Activated T-cell treated with anti-CD3 and anti-CD28 coated beads, Interleukin-2, amount 50 U/mL, for 1 hour (primary cell): ENCODE results near the gene TMIGD3.
A peak's percentile ranks its signal among the peaks of the same experiment; 100 is the strongest.
"Not testable (repeated sequence)": the region's sequence is repeated elsewhere in the genome, so short reads cannot be mapped to it uniquely, and the experiment has no call there.

Source experiments
- DNase-seq: peaks from one replicate; pipeline ENCODE4 v3.0.0-alpha.2; 2020

TMIGD3 gene

GRCh38 chr1:111503585-111504060, at the start of gene TMIGD3, which contains the start of gene ADORA3:
Gene TMIGD3 (minus strand): TSS chr1:111503633. CDS start chr1:111503354, 279 bp downstream.
Gene ADORA3 (minus strand): TSS chr1:111503633. CDS start chr1:111503354, 279 bp downstream.
- no peak for DNase-seq

- DNase-seq = no peak
These were observed 49.8 kb upstream of the TMIGD3 start for GRCh38 chr1:111553196-111553595.

DNA sequence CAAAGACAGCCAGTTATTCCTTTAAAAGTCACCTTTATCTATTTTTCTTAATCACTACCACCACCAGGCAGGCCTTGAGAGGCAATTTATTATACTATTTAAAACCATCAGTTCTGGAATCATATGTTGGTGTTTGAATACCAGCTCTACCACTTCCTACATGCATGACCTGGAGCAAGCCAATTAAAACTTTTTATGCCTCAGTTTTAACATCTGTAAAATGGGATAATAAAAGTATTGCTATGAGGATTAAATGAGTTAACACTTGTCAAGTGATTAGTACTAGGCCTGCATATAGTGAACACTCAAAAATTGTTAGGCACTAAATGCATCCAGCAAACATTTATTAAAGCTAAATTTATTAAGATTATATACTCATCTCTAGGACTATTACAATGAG, 49.2 kb upstream of the TMIGD3 start:
- DNase-seq = no peak

GRCh38 chr1:111551623-111552411, 48.4 kb upstream of the TMIGD3 start:
- DNase-seq = no peak

DNA sequence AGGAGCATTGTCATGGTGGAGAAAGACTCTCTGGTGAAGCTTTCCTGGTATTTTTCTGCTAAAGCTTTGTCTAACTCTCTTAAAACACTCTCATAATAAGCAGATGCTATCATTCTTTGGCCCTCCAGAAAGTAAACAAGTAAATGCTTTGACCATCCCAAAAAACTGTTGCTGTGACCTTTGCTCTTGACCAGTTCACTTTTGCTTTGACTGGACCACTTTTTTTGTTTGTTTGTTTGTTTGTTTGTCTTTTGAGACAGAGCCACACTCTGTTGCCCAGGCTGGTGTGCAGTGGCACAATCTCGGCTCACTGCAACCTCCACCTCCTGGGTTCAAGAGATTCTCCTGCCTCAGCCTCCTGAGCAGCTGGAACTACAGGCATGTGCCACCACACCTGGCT, 44.4 kb upstream of the TMIGD3 start:
- DNase-seq = not testable (repeated sequence)

DNA sequence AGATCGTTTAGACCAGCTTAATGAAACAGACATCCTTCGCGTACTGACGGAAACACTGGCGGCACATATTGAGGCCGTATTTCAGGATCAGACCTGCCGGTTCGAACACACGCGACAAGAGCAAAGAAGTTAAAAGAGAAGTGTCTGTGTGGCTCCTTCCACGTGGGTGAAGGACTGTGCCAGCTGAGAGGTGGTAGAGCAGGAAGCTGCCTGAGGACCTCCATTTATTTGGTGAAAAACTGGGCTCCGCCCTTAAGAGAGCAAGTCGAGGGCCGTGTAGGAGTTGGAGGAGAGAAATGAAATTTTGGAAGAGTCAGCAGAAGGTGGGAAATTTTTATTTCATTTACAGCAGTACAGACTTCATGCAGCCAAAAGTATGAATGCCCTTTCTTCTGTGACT, 38.8 kb upstream of the TMIGD3 start:
- no peak for DNase-seq

- no peak for DNase-seq
These were observed 38.3 kb upstream of the TMIGD3 start for GRCh38 chr1:111541721-111542120.

- no peak for DNase-seq
These were observed 37.5 kb upstream of the TMIGD3 start for GRCh38 chr1:111540928-111541327.

DNA sequence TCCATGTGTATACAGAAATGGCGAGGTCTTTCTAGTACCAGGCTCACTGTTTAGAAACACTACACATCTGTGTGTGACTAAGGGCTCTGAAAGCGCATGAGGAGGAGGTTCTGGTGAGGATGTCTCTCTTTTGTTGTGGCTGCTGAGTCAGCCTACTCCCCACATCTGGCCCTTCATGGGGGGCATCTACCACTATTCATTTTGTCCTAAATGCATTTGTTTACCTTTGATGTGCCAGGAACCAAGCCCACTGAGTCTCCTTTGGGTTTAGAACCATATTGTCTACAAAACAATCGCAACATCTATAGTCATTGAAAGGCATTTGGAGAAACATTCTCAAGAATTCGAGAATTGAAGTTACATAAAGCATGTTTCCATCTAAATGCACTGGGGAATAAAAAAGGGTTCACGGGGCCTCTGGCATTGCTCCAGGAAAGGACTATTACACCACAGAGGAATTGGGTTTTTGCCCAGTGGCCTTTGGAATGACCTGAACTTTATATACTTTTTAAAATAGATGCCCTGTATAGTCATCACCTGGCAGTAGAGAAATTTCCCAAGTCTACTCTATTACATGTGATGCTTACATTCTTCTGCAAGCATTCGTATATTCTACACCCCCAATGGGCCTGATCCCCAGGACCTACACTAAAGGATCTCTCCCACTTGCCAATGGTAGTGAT, 35.1 kb upstream of the TMIGD3 start:
- no peak for DNase-seq

DNA sequence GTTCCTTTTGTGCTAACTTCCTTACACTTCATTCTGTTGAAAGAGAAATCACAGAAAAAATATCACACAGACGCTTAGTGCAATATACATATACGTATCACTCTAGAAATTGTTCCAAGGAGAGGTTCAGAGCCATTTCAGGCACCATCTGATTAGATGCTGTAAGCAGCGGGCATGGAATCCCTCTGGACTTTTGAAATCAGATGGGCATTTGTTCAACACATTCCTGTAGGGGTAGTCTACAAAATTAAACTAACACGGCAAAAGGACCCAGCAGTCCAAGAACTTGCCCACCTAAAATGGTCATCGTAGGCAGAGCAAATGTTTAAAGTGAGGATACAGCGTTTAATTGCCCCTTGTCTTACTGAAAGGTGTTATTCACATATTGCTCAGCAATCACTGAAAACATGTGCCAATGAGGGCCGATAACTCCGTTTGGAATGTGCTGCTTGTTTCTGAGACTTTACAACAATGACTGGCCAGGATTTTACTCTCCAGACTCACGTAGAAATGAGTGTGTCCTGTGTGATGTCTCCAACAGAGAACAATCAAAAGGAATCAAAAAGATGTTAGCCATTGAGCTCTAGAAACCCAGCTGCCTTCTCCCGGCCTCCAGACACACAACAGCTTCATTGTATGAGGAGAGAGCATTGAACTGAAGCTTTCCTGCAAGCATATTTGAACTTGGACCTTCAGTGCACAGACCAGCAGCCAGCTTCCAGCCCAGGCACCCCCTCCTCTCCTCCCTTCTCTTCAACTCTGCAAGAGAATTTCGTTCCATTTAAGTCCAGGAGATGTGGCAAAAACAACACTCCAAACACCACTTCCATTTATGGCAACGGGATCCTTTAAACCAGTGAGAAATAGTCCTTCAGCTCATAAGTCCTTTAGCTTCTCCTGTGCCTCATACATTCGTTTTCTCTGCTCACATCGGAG, 32.1 kb upstream of the TMIGD3 start:
- no peak for DNase-seq

DNA sequence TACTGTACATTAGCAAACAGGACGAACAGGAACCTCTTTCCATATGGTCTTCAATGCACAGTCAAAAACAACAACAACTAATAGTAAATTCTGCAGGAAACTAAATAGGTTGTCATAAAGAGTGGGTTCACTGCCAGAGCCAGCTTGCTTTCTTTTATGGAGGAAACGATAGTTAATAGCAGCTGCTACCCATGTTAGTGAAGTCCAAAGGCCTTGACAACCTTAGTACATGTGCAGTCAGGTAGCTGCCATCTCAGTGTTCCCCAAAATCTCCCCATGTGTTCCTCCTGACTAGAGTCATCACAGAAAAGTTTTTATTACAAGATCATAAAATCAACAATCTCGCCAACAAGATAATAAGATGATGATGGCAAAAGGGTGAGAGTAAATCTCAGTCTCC, 16.6 kb upstream of the TMIGD3 start:
- no peak for DNase-seq

DNA sequence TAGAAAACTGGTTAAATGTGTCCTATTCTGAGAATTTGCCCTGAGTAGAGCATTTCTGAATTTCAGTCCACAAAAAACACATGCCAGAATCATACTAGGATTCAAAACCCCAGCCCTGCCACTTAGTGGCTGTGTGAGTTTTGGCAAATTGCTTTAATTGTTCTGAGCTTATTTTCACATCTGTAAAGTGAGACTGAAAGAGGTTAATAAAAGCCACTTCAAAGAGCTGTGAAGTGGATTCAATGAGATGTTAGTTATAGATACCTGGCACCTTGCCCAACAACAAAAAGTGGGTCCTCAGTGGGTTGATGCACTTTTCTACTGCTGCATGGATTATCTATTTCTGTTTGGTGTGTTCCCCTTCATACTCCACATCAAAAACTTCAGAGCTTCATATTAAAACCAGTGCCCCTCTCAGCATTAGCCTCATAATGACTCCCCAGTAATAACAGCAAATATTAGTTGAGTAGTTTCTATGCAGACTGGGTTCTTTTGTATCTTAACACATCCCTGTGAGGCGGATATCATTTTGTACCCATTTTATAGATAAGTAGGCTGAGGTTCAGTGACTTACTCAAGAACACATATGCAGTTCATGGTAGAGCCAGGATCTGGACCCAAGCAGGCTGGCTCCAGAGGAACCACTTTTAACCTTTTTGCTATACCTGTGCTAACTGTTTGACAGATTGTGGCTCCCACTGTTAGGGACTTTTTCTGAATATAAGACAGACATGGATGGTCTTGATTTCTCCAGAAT, 14.2 kb upstream of the TMIGD3 start:
- DNase-seq = no peak

DNA sequence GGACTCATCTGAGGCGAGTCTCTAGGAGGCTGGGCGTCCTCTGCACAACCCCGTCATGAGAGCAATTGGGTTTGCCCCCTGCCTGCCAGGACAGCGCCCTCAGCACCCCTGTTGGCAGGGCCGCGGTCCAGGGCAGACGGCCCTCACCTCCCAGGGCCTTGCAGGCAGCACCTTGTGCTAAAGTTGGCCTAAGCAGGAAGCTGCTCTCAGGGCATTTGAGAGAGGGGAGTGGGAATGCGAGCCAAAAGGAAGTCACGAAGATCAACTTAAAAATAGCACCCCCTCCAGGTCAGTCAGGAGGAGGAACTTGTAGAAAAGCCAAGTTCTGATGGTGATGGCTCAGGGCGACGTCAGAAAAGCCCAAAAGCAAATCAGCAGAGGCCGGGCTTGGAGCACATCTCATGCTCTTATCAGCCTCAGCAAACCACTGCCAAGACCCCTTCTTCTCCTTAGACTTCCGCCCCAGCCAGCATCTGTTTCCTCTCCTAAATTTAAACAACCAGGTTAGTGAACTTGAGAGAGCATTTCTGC, 12.6 kb upstream of the TMIGD3 start:
- peak; percentile 56 for DNase-seq

- DNase-seq = peak; percentile 42
These were observed 12.0 kb upstream of the TMIGD3 start for GRCh38 chr1:111515291-111516004.

DNA sequence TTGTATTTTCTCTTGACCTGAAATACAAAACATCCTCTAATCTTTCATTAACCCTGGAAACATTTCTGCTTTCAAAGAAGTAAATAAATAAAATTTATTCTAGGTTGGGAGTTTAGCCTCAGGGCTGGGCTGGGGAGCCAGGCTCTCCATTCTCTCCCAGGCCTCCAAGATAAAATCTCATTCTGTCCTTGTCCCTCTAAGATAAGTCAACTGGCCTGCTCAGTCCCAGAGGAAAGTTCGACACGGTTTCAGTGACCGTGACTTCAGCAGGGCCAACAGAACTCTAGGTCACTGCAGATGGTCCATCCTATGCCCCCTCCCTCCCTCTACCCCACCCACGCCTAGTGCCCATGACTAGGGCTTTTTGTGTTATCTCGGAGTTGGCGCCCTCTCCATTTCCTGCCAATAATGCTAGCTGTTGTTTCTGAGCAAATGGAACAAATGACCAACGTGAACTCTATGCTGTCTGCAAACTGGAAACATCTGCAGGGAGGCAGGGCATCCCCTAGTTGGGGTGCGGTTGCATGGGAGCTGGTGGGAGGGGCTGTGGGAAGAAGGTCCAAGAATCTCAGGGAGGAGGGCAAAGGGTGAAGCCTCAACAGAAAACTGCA, 10.1 kb upstream of the TMIGD3 start:
- no peak for DNase-seq

DNA sequence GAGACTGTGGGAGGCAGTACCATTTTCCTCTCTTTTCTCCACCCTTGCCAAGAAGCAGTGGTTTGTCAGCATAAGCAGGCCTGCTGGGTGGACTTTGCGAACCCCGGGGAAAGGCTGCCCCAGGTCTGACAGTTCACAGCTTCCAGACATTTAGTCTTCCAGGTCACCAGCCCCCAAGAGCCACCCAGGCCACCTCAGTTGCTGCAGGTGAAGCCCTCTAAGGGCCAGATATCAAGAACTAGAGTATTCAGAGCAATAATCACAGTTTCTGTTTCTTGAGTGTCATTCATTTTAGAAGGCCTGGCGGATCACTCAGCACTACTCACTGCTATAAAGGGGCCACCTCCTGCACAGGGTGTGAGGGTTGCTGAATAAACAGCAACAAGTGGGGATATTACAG, 9.5 kb upstream of the TMIGD3 start:
- no peak for DNase-seq

DNA sequence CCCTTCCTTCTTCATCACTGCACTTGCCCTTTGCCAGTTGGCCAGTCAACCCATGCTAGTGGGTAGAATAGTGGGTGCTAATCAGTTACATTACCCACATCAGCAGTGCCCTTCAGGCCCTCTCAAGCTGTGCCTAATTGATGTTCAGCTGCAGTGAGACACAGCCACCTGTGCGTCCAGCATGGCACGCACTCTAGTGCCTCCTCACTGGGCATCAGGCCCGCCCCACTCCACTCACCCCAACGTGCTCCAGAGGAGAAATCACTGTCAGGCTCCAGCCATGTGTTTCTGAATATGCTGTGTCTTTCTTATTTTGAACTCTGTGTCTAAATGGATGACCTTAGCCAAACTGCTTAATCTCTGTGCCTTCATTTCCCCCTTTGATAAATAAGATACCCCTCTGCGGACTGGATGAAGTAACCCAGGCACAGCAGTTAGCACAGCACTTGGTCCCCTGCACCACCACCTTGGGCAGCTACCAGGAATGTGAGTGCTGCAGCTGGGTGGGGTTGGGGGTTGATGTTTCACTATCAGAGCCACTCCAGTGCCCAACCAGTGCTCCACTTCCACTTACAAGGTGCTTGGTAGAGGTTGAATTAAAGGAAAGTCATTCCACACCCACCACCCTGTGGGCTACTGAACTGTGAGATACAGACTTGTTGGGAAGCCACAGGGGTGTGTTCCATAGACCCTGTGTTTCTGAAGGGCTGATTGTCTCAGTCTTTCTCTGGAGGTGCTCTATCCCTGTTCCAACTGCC, 8.9 kb upstream of the TMIGD3 start:
- no peak for DNase-seq

DNA sequence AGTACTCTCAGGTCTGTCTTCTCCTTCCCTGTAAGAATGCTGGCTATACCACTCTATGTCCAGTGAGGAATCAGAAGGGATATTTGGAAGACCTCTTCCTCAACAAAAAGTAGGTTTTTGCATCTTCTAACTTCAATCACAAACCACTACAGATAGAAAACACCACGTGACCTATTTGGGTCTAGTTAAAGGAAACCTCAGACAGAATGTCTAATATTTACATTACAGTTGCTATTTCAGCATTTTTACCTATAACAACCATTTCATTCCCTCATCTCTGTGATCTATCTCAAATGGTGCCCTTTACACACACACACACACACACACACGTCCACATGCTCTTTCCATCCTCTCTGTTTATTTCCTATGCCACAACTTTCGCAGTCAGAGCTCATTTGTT, 7.9 kb upstream of the TMIGD3 start:
- DNase-seq = no peak

- no peak for DNase-seq
These were observed 6.6 kb upstream of the TMIGD3 start for GRCh38 chr1:111509997-111510375.
